GM12891 (cell line): ENCODE results near the gene MED12L.

Experiments
- POLR2A ChIP-seq: IDR thresholded peaks from 2 replicates; pipeline ENCODE4 v1.6.1; 2011; ENCODE audit warnings: low read depth, low read length, control low read depth
- POLR2AphosphoS5 ChIP-seq: IDR thresholded peaks from 2 replicates; pipeline ENCODE4 v1.6.1; 2011; ENCODE audit warnings: low read depth, low read length, control low read depth
- POU2F2 ChIP-seq: IDR thresholded peaks from 2 replicates; pipeline ENCODE4 v1.6.1; 2011; ENCODE audit warnings: low read depth, mild to moderate bottlenecking, control low read depth, low read length, moderate library complexity
- SPI1 ChIP-seq: IDR thresholded peaks from 2 replicates; pipeline ENCODE4 v1.6.1; 2011; ENCODE audit warnings: low read depth, low read length, control low read depth
- TAF1 ChIP-seq: IDR thresholded peaks from 2 replicates; pipeline ENCODE4 v1.6.1; 2011; ENCODE audit warnings: low read depth, low read length, control low read depth

DNA sequence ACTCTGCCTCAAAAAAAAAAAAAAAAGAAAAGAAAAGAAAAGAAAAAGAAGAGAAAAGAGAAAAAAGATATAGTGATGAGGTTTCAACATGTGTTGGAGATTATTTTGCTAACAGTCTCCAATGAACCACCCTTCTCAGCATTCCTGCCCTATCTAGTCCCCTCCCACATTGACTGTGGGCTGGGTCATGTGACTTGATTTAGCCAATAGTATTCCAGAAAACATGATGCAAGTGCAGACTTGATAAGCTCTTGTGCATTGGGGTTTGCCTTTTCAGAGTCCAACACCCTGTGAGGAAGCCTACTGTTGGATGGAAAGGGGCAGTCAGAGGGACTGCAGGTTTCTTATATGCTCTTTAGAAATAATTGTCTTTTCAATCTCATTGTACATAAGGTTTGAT is 37.8 kb upstream of the MED12L start:
- TF ChIP-seq TAF1 (no peak), SPI1 (no peak), POLR2AphosphoS5 (no peak), POLR2A (no peak), POU2F2 (no peak)
